Islet of Langerhans (tissue), 1 donor: ENCODE results near the gene FGF4.

Source experiments
- FAIRE-seq: peaks from one replicate; lab custom pipeline; 2011; peaks lifted over from hg19 to GRCh38; lab: Jason Lieb, UNC

The FGF4 gene, protein sequence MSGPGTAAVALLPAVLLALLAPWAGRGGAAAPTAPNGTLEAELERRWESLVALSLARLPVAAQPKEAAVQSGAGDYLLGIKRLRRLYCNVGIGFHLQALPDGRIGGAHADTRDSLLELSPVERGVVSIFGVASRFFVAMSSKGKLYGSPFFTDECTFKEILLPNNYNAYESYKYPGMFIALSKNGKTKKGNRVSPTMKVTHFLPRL

DNA sequence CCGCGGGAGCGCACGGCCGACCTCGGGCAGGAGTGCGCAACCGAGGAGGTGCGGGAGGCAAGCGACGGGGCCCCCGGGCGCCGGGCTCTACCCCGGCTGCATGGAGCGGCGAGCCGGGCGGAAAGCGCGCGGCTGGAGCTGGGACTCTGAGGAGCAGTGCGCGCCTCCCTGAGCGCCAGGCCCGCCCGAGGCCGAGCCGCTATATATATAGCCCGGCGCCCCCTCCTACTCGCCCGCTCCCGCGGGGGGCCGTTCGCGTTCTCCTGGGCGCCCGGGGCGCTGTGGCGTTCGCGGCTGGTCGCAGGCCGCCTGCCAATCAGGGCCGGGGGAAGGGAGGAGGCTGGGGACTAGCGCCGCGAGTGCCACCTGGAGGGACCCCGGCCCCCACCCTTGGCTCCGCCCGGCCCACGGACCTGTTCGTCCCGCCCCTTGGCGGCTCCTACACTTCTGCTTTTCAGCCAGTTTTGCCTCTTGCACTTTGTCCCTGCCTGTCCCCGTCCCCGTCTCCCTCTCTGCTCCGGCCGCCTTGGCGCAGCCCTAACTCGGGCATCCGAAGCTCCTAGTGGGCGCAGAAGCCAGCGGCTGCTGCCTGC is at the start of gene FGF4:
TSS of gene FGF4 (minus strand) at position 179 of the 593 bp plus-strand sequence. CDS start 257 bp downstream, outside the sequence.
- FAIRE-seq: no peak

- FAIRE-seq: no peak
Measured at GRCh38 chr11:69823641-69824265, 48.6 kb upstream of the FGF4 start.

- no peak for FAIRE-seq
Measured at GRCh38 chr11:69822676-69823494, 47.7 kb upstream of the FGF4 start.

- no peak for FAIRE-seq
Measured at GRCh38 chr11:69821511-69822040, 46.4 kb upstream of the FGF4 start.

DNA sequence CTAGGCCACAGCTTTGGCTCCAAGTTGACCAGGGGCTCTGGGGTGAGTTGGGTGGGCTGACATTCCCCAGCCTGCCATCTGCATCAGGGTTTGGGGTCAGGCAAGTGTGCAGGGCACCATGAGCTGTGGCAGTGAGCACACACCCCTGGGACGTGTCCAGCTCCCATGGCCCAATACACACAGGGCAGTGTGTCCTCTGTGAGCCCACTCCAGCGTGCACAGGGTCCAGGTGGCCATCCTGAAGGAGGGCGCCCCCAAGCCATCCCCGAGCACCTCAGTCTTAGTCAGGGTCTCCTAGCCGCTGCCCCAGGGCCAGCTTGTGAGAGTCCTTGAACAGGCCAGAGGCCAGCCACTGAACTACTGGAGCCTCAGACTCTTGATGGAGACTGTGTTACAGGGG is 45.3 kb upstream of the FGF4 start:
- FAIRE-seq: no peak

DNA sequence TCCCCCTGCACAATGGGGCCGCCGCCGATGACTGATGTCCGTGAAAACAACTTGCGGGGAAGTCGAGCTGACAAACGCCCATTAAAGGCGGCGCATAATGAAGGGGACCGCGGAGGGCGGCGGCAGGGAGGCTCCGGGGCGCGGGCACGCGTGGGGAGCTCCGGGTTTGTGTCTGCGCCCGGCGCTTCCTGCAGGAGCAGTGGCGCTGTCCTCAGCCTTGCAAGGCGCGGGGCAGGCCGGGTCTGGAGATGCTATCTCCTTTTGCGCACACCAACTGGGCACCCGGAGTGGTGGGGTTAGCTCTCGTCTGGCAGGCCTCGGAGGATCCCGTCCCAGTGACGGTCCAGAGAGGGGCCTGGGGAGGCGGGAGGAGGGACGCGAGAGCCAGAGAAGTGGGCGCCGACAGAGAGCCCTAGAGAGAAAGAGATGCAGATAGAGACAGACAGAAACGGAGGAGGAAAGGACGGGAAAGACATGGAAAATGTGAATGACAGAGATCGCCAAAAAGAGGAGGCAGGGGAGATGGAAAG is 44.5 kb upstream of the FGF4 start:
- no peak for FAIRE-seq

- no peak for FAIRE-seq
Measured at GRCh38 chr11:69818603-69819441, 43.7 kb upstream of the FGF4 start, which contains the start of gene FGF3. FGF3 (minus strand) TSS chr11:69819416; CDS start chr11:69818933, 483 bp downstream.

- FAIRE-seq: no peak
Measured at GRCh38 chr11:69818231-69818602, 43.1 kb upstream of the FGF4 start.

GRCh38 chr11:69817265-69818230 is 42.4 kb upstream of the FGF4 start:
- FAIRE-seq: no peak

GRCh38 chr11:69816671-69817070 is 41.5 kb upstream of the FGF4 start:
- no peak for FAIRE-seq

- FAIRE-seq: no peak
Measured at GRCh38 chr11:69815973-69816372, 40.8 kb upstream of the FGF4 start.

DNA sequence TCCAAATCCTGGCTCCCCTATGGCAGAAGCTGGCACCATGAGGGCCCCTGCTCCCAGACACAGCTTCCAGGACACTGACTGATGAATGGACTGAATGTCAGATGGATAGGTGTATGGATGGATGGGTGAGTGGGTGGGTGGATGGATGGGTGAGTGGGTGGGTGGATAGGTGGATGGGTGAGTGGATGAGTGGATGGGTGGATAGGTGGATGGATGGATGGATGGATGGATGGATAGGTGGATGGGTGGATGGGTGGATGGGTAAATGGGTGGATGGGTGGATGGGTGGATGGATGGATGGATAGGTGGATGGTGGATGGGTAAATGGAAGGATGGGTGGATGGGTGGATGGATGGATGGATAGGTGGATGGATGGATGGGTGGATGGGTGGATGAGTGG is 39.8 kb upstream of the FGF4 start:
- no peak for FAIRE-seq

DNA sequence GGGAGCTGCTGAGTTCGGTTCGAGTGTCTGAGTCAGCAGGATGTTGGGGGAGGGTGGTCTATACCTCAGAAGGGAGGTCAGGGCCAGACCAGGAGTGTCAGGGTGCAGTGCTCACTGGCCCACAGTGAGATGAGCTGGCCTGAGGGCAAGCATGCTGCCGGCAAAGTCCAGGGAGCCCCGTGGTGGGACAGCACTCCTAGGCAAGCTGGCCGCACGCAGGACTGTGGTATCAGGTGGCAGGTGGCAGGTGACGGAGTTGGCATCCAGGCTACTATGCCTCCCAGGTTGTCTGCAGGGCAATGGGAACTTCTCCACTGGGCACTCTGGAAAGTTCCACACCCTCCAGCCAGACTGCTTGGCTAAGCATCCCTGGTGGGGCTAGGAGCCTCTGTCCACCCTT is 39.3 kb upstream of the FGF4 start:
- no peak for FAIRE-seq

- FAIRE-seq: no peak
Measured at GRCh38 chr11:69813839-69814238, 38.7 kb upstream of the FGF4 start.

DNA sequence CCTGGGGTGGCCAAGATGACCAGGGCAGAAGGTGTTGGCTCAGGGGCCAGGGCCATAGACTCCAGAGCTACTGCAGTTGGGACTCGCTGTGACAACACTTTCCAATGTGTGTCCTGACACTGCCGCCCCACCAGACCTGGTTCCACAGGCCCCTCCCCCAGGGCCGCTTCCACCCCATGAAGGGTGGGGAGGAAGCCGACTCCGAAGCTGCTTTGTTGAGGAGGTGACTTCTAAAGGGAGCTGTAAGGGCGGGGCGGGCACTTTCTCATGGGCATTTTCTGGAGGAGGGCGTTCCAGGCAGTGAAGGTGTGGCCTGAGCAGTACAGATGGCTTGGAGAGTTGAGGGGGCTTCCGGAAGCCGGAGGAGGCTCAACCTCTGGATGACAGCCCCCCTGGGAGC is 37.8 kb upstream of the FGF4 start:
- FAIRE-seq: no peak

DNA sequence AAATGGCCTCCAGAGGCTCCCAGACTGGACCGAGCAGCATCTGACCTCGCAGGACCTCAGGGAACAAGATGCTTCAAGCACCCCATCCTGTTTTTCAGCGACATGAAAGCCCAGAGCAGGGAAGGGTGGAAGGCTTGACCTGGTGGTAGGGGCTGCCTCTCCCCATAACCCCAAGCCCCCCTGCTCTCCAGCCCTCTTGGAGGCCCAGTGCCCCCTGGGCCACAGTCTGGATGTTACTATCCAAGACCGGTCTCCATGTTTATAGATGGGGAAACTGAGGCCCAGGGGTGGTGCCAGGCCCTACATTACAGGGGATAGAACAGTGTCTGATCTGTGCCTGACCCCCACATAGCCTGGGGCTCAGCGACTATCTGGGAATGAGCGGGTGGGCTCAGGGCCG is 37.1 kb upstream of the FGF4 start:
- no peak for FAIRE-seq

- no peak for FAIRE-seq
Measured at GRCh38 chr11:69811431-69811830, 36.3 kb upstream of the FGF4 start.

GRCh38 chr11:69810289-69811118 is 35.4 kb upstream of the FGF4 start:
- no peak for FAIRE-seq

GRCh38 chr11:69808667-69809086 is 33.5 kb upstream of the FGF4 start:
- no peak for FAIRE-seq
